Calu3 (cell line): Measurements from ENCODE around the gene TRAK1. TPM values are rescaled to one million over a fixed set of nuclear protein-coding genes. Genes with fewer than 3 reads are reported as not detected.

Source experiments
- BruUV-seq: library from RNA; stranded (reverse); fragments of 400-500 nt; replicated peaks from 2 replicates; lab custom pipeline; 2021; lab: Mats Ljungman, UMichigan
- CTCF ChIA-PET: fragments of 300-600 bp; sonication (Branson Sonifier 250); formaldehyde crosslinking; loops from one replicate; lab custom pipeline; 2022; ENCODE audit warnings: antibody characterized with exemption; lab: Charles Lee
- DNase-seq: peaks from one replicate; pipeline ENCODE4 v3.0.0; 2022
- H3K27ac Mint-ChIP-seq: one replicate; pipeline ENCODE4 v1.8.0; 2022; ENCODE audit warnings: mixed read lengths; ENCODE audit not compliant: unreplicated experiment
- H3K27me3 Mint-ChIP-seq: one replicate; pipeline ENCODE4 v1.8.0; 2022; ENCODE audit warnings: mixed read lengths; ENCODE audit not compliant: unreplicated experiment
- H3K36me3 Mint-ChIP-seq: one replicate; pipeline ENCODE4 v1.8.0; 2022; ENCODE audit warnings: mild to moderate bottlenecking, moderate library complexity, mixed read lengths; ENCODE audit not compliant: insufficient read depth, unreplicated experiment
- H3K4me1 Mint-ChIP-seq: one replicate; pipeline ENCODE4 v1.8.0; 2022; ENCODE audit warnings: mild to moderate bottlenecking, low read depth, mixed read lengths; ENCODE audit not compliant: unreplicated experiment
- H3K4me3 Mint-ChIP-seq: one replicate; pipeline ENCODE4 v1.8.0; 2022; ENCODE audit warnings: mild to moderate bottlenecking, low read depth, moderate library complexity, mixed read lengths; ENCODE audit not compliant: unreplicated experiment
- H3K9me3 Mint-ChIP-seq: one replicate; pipeline ENCODE4 v1.8.0; 2022; ENCODE audit warnings: low read depth, mixed read lengths; ENCODE audit not compliant: unreplicated experiment
- CTCF ChIP-seq: fragments of 200-600 bp; IDR thresholded peaks from one replicate; pipeline ENCODE4 v1.8.0; 2022; ENCODE audit warnings: antibody characterized with exemption; ENCODE audit not compliant: unreplicated experiment
- intact Hi-C: fragments of 100-400 bp; cut with micrococcal nuclease; formaldehyde crosslinking; loops from one replicate; pipeline ENCODE4 v1.10.0; 2022; ENCODE audit not compliant: unreplicated experiment
- total RNA-seq: library from RNA; stranded (reverse); gene quantifications from 2 replicates; pipeline ENCODE4 v1.2.3, GENCODE V29; 2022

Gene TRAK1
- total RNA-seq, 1 experiment from 2014 or later, result 108 TPM

DNA sequence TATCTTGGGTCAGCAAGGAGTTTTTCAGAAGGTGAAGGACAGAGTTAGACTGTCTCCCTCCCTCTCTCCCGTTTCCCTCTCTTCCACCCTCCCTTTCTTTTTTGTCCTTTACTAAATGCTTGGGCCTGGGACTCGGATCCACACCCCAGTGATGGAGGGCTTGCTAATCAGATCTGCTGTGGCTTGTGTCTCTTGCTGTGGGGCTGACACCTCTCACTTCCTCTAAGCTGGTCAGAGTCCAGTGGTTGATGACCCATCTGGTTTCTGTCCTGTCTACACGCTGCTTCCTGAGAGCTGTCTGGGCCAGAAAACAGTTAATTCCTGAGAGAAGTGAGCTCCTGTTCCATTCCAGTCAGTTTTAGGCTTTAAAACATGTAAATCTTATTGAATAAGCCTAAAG is 849 bp downstream of the TRAK1 start:
- H3K27me3 Mint-ChIP-seq, result no peaks in the 10 kb centered on the region
- H3K36me3 Mint-ChIP-seq, result no peaks in the 10 kb centered on the region
- H3K27ac Mint-ChIP-seq, result no peak overlapping the region
- intact Hi-C loops, result no loop called here
- CTCF ChIA-PET, result no interaction called here
- no peak overlapping the region for H3K4me3 Mint-ChIP-seq
- TF ChIP-seq CTCF, result no peak
- BruUV-seq, result no TSS peak
- H3K4me1 Mint-ChIP-seq, result peaks cover 4% of the 10 kb centered on the region
- H3K9me3 Mint-ChIP-seq, result no peaks in the 10 kb centered on the region
- DNase-seq, result no peak

GRCh38 chr3:42094128-42094527 is 3.0 kb downstream of the TRAK1 start:
- BruUV-seq, result no TSS peak
- Mint-ChIP-seq H3K27me3 (no peaks in the 10 kb centered on the region), H3K4me1 (peaks cover 23% of the 10 kb centered on the region), H3K4me3 (no peak overlapping the region), H3K27ac (no peak overlapping the region), H3K36me3 (no peaks in the 10 kb centered on the region), H3K9me3 (no peaks in the 10 kb centered on the region)
- CTCF ChIA-PET, result no interaction called here
- no peak for DNase-seq
- no peak for TF ChIP-seq CTCF
- intact Hi-C loops, result no loop called here

DNA sequence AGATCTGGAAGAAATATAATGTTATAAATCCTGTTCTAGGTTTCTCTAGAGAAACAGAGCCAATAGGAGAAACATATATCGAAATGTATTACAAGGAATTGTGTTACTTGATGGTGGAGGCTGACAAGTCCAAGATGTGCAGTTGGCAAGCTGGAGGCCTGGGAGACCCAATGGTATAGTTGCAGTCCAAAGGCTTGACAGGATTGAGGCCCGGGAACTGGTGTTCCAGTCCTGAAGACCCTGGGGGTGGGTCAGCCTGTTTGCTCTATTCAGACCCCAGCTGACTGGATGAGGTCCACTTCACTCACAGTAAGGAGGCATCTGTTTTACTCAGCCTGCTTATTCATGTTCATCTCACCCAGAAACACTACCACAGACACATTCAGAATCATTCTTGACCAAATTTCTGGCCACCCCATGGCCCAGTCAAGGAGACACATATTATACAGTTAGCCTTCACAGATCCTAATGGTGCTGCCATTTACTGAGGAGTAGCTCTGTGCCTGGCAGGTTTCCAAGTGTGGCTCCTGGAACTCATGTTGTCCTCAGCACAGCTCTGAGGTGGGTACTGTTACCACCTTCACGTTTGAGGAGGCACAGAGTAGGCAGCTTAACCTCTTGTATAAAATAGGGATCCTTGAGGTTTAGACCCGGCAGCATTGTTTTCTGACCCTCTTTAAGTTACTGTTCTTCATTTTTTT is 3.7 kb downstream of the TRAK1 start:
- Mint-ChIP-seq H3K36me3 (no peaks in the 10 kb centered on the region), H3K27ac (no peak overlapping the region), H3K27me3 (no peaks in the 10 kb centered on the region), H3K9me3 (no peaks in the 10 kb centered on the region), H3K4me1 (peaks cover 30% of the 10 kb centered on the region), H3K4me3 (no peak overlapping the region)
- CTCF ChIA-PET, result no interaction called here
- DNase-seq, result no peak
- no TSS peak for BruUV-seq
- no peak for TF ChIP-seq CTCF
- intact Hi-C loops, result no loop called here

DNA sequence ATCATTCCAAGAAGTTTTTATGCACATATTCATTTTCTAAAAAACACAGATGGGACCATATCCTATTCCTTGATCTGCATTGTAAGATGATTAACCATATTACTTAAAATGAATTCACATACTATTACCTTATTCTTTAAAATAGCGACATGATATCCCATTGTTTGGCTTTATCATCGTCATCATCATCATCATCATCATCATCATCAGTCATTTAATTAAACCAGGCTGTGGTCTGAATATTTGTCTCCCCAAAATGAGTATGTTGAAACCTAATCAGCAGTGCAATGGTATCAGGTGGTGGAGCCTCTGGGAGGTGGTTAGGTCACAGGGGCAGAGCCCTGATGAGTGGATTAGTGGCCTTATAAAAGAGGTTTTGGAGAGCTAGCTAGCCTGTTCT is 4.4 kb downstream of the TRAK1 start:
- TF ChIP-seq CTCF, result no peak
- Mint-ChIP-seq H3K36me3 (no peaks in the 10 kb centered on the region), H3K4me1 (peaks cover 33% of the 10 kb centered on the region), H3K27ac (no peak overlapping the region), H3K27me3 (no peaks in the 10 kb centered on the region), H3K4me3 (no peak overlapping the region), H3K9me3 (no peaks in the 10 kb centered on the region)
- no TSS peak for BruUV-seq
- CTCF ChIA-PET, result interaction anchor here (1.1 kb wide), 1 partner anchor 22 kb away, joined by 3 read pairs; no protein-coding TSS in a partner anchor
- no peak for DNase-seq
- intact Hi-C loops, result no loop called here
